ENCODE data around the gene SNX33.
"Not testable (repeated sequence)": the region's sequence is repeated elsewhere in the genome, so short reads cannot be mapped to it uniquely, and the experiment has no call there.

Gene SNX33

GRCh38 chr15:75675579-75676404 lies 28.1 kb downstream of the SNX33 start:
- Histone ChIP-seq H3K4me3 (replicated peaks; ENCODE audit: insufficient read depth, low read length) (no peak overlapping the region), H3K27me3 (ENCODE audit: insufficient read depth, poor library complexity, severe bottlenecking) (no peaks in the 10 kb centered on the region), H3K27ac (replicated peaks) (no peak overlapping the region)
- DNase-seq (ENCODE audit: low read depth in 1 of 2, low spot score in 1 of 2): no peak
- TF ChIP-seq POLR2AphosphoS5 (IDR thresholded peaks at IDR 0.05; ENCODE audit: low read depth): no peak
- TF ChIP-seq SPI1 (IDR thresholded peaks at IDR 0.05; ENCODE audit: borderline replicate concordance, low read depth): no peak
- TF ChIP-seq, protein P1, sequence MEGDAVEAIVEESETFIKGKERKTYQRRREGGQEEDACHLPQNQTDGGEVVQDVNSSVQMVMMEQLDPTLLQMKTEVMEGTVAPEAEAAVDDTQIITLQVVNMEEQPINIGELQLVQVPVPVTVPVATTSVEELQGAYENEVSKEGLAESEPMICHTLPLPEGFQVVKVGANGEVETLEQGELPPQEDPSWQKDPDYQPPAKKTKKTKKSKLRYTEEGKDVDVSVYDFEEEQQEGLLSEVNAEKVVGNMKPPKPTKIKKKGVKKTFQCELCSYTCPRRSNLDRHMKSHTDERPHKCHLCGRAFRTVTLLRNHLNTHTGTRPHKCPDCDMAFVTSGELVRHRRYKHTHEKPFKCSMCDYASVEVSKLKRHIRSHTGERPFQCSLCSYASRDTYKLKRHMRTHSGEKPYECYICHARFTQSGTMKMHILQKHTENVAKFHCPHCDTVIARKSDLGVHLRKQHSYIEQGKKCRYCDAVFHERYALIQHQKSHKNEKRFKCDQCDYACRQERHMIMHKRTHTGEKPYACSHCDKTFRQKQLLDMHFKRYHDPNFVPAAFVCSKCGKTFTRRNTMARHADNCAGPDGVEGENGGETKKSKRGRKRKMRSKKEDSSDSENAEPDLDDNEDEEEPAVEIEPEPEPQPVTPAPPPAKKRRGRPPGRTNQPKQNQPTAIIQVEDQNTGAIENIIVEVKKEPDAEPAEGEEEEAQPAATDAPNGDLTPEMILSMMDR (IDR thresholded peaks at IDR 0.05; ENCODE audit: insufficient read depth, low read length): no peak
- no peak for TF ChIP-seq REST (IDR thresholded peaks at IDR 0.05; ENCODE audit: insufficient replicate concordance, low read depth)
- no peak for TF ChIP-seq GABPA (IDR thresholded peaks at IDR 0.05; ENCODE audit: low read depth)

DNA sequence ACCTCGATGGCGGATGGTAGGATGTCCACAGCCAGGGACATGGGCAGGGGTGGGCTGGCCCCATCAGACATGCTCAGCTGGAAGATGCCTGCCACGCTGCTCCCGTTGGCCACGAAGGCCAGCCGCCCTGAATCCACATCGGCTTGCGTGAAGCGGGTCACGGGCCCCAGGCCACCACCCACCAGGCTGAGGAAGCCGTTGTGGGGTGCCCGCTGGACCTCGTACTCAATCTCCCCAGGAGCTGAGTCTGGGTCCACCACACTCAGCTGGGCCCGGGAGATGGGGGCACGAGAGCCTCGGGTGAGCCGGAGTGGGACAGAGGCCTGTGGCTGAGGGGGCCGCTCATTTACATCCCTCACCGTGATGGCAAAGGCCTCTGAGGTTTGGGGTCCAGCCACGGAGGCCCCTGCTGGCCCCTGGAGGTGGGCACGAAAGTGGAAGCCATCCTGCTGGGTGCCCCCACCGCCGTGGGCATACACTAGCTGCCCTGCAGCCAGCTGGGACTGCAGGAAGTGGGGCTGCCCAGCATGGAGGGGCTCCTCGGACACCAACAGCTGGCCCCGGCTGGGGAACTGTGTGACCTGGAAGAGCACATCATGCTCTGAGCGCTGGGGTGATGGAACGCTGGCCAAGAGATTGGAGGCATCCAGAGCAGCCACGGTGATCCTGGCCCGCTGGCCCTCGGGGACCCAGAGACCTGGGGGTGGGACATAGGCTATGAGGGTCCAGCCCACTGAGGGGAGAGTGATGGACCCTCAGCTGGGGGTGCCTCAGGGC lies 29.2 kb downstream of the SNX33 start:
- no peak for DNase-seq (ENCODE audit: low read depth in 1 of 2, low spot score in 1 of 2)
- Histone ChIP-seq H3K27ac (replicated peaks) (no peak overlapping the region), H3K27me3 (ENCODE audit: insufficient read depth, poor library complexity, severe bottlenecking) (no peaks in the 10 kb centered on the region), H3K4me3 (replicated peaks; ENCODE audit: insufficient read depth, low read length) (no peak overlapping the region)
- TF ChIP-seq SPI1 (IDR thresholded peaks at IDR 0.05; ENCODE audit: borderline replicate concordance, low read depth): no peak
- no peak for TF ChIP-seq POLR2AphosphoS5 (IDR thresholded peaks at IDR 0.05; ENCODE audit: low read depth)
- TF ChIP-seq REST (IDR thresholded peaks at IDR 0.05; ENCODE audit: insufficient replicate concordance, low read depth): no peak
- TF ChIP-seq GABPA (IDR thresholded peaks at IDR 0.05; ENCODE audit: low read depth): no peak
- TF ChIP-seq, protein P1 (IDR thresholded peaks at IDR 0.05; ENCODE audit: insufficient read depth, low read length): no peak

- TF ChIP-seq SPI1 (IDR thresholded peaks at IDR 0.05; ENCODE audit: borderline replicate concordance, low read depth) (no peak), GABPA (IDR thresholded peaks at IDR 0.05; ENCODE audit: low read depth) (no peak), REST (IDR thresholded peaks at IDR 0.05; ENCODE audit: insufficient replicate concordance, low read depth) (no peak)
- TF ChIP-seq, protein P1 (IDR thresholded peaks at IDR 0.05; ENCODE audit: insufficient read depth, low read length): no peak
Measured at GRCh38 chr15:75677465-75678323, 30.0 kb downstream of the SNX33 start.

DNA sequence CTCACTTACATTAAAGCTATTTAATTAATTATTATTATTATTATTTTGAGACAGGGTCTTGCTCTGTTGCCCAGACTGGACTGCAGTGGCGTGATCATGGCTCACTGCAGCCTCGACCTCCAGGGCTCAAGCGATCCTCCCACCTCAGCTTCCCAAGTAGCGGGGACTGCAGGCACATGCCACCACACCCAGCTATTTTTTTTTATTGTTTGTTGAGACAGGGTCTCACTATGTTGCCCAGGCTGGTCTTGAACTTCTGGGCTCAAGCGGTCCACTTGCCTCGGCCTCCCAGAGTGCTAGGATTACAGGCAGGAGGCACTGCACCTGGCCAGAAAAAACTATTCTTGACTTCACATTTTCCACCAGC lies 30.6 kb downstream of the SNX33 start:
- not testable (repeated sequence) for H3K27me3 ChIP-seq (ENCODE audit: insufficient read depth, poor library complexity, severe bottlenecking); DNase-seq (ENCODE audit: low read depth in 1 of 2, low spot score in 1 of 2); H3K27ac ChIP-seq (replicated peaks); H3K4me3 ChIP-seq (replicated peaks; ENCODE audit: insufficient read depth, low read length)

More at GRCh38 chr15:75677465-75678323, 30.0 kb downstream of the SNX33 start:
- H3K27me3 ChIP-seq (ENCODE audit: insufficient read depth, poor library complexity, severe bottlenecking): no peaks in the 10 kb centered on the region
- no peak for DNase-seq (ENCODE audit: low read depth in 1 of 2, low spot score in 1 of 2)
- no peak overlapping the region for H3K27ac ChIP-seq (replicated peaks)
- H3K4me3 ChIP-seq (replicated peaks; ENCODE audit: insufficient read depth, low read length): no peak overlapping the region
